GM13976 (cell line): ENCODE results near the gene SYNJ2BP.

Source experiments
- DNase-seq: peaks from one replicate; pipeline ENCODE4 v3.0.0; 2012; ENCODE audit warnings: low spot score
- in situ Hi-C: fragments of 300-500 bp; cut with MboI; formaldehyde crosslinking; loops from one replicate; pipeline ENCODE4 v1.12.0; 2022; ENCODE audit warnings: low sequenced_read_pairs, mixed read lengths, inconsistent platforms; ENCODE audit not compliant: unreplicated experiment
- TF ChIP-seq, protein P1 (sequence below): IDR thresholded peaks from 2 replicates; pipeline ENCODE4 v1.5.1; 2012; ENCODE audit warnings: borderline replicate concordance, mild to moderate bottlenecking; ENCODE audit not compliant: insufficient read depth; ENCODE audit errors: extremely low read depth, missing control alignments, control extremely low read depth

The SYNJ2BP gene

DNA sequence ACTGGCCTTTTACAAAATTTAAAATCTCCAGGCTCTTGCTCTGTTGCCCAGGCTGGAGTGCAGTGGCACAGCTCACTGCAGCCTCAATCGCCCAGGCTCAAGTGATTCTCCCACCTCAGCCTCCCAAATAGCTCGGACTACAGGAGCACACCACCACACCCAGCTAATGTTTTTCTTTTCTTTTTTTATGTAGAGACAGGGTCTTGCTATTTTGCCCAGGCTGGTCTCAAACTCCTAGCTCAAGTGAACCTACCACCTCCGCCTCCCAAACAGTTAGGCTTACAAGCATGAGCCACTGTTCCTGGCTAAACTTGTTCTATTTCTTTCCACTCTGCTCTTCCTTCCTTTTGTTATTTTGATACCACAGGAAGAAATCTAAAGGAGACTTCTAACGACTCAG is 15.2 kb downstream of the SYNJ2BP start:
- in situ Hi-C loops = no loop called here
- TF ChIP-seq, protein P1, sequence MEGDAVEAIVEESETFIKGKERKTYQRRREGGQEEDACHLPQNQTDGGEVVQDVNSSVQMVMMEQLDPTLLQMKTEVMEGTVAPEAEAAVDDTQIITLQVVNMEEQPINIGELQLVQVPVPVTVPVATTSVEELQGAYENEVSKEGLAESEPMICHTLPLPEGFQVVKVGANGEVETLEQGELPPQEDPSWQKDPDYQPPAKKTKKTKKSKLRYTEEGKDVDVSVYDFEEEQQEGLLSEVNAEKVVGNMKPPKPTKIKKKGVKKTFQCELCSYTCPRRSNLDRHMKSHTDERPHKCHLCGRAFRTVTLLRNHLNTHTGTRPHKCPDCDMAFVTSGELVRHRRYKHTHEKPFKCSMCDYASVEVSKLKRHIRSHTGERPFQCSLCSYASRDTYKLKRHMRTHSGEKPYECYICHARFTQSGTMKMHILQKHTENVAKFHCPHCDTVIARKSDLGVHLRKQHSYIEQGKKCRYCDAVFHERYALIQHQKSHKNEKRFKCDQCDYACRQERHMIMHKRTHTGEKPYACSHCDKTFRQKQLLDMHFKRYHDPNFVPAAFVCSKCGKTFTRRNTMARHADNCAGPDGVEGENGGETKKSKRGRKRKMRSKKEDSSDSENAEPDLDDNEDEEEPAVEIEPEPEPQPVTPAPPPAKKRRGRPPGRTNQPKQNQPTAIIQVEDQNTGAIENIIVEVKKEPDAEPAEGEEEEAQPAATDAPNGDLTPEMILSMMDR = no peak
- no peak for DNase-seq

DNA sequence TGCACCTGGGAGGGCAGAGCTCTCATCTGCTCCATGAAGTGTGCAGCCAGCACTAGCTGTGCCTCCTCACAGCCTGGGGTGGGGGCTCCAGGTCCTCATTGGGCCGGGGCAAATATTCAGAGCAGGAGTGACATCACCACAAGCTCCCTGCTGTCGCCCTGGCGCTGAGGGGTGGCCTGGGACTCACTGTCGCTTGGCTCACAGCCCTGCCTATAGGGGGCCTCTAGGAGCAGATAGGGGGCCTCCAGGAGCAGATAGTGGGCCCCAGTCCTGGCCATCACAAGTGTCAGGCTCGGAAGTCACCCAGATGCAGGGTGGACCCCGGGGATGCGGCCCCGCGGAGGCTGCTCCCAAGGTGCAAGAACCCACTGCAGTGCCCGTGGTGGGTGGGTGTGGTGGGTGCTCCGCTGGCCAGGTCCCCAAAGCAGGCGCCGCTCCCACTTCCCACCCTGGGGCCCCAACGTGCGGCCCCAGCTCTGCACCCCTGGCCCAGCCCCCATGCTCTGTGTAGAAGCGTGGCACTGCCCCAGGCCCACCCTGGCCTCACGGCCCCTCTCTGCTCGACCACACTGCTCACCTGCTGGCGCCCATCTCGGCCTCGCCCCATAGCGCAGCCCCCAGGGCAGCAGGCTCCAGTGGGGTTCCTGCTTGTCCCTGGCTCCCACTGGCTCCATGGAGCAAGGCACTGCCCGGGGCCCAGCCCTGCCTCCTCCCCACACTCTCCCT is 18.0 kb downstream of the SYNJ2BP start:
- in situ Hi-C loops = no loop called here
- TF ChIP-seq, protein P1 = no peak
- no peak for DNase-seq

DNA sequence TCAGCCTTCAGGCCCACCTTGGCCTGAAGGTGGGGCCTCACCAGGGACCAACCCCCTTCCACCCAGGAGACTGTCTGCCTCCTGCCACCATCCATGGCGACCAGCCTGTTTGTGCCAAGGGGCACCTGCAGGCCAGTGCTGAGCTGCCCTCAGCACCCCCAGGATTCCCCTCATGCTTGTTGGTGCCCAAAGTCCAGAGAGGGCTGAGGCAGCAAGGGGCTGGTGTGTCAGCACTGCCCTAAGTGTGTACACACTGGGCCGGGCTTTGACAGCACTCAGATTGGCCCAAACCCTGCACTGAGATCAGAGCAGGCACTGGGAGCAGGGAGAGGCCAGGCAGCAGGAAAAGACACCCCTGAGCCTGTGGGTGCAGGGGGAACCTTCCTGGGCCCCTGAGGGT is 18.6 kb downstream of the SYNJ2BP start:
- DNase-seq = no peak
- TF ChIP-seq, protein P1 = no peak
- in situ Hi-C loops = no loop called here

DNA sequence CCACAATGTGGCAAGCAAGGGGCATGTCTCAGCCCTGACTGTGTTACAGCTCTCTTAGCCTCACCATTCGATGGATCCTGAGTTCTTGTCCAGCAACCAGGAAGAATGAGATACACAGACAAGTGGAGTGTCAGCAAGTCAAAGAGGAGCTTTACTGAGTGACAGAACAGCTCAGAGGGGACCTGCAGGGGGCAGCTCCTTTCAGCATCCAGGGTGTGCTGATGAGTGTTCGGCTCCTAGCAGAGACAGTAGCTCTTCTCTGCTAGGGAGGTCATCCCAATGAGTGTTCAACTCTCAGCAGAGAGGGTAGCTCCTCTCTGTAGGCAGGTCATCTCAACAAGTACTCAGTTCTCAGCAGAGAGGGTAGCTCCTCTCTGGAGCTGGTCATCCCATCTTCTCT is 19.1 kb downstream of the SYNJ2BP start:
- in situ Hi-C loops = no loop called here
- TF ChIP-seq, protein P1 = no peak
- no peak for DNase-seq

DNA sequence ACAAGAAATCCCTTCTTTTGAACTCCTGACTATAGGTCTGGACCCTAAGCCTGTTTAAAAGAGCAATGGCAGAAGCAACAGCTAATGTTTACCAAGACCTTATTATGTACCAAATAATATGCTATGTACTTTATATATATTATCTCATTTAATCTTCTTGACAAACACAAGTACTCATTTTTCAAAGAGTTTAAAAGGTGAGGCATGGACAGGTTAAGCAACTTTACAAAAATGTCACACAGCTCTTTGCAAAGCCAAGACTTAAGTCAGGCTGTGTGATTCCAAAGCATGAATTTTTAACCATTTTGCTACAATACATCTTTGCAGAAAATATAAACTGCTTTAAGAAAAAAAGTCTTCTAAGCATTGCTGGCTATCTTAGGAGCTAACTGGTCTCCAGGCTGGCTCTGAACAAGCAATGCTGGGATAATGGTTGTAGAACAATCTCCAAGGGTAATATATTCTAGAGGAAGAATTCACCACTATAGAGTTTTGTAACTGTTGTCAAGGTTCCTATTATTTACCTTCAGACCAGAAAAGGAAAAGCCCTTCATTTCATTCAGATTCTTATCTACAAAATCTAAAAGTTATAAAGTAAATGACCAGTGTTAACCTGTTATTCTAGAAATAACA is 22.1 kb downstream of the SYNJ2BP start:
- in situ Hi-C loops = no loop called here
- no peak for DNase-seq
- TF ChIP-seq, protein P1 = no peak

DNA sequence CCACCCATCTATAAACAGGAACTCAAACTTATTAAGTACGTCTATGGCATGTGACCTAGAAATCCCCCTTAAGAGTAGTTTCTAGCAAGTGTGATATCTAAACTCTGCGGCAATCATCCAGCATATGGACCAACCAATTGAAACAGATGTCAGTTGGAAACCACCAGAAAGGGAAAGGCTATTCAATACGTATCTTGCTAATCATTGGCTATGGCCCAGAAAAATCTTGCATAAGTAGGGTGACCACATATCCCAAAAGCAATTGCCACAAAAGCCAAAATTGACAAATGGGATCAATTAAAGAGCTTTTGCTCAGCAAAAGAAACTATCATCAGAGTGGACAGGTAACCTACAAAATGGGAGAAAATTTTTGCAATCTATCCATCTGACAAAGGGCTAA is 24.2 kb downstream of the SYNJ2BP start:
- DNase-seq = no peak
- in situ Hi-C loops = no loop called here
- TF ChIP-seq, protein P1 = no peak
